CD4-positive, alpha-beta memory T cell (primary cell): ENCODE measurements around the gene CERKL. TPM values are rescaled to one million over a fixed set of nuclear protein-coding genes. Genes with fewer than 3 reads are reported as not detected.
"Not testable (repeated sequence)": the region's sequence is repeated elsewhere in the genome, so short reads cannot be mapped to it uniquely, and the experiment has no call there.

Experiments used
- CTCF ChIA-PET: fragments of 350-600 bp; sonication (Branson Sonifier 250); formaldehyde crosslinking; loops from one replicate; lab custom pipeline; 2021; ENCODE audit warnings: inconsistent platforms; ENCODE audit not compliant: partially characterized antibody; lab: Charles Lee
- POLR2A ChIA-PET: fragments of 350-600 bp; sonication (Branson Sonifier 250); formaldehyde crosslinking; loops from one replicate; lab custom pipeline; 2021; ENCODE audit not compliant: partially characterized antibody; lab: Charles Lee
- DNase-seq, 5 donors: peaks; one replicate each; pipeline versions ENCODE4 v3.0.0 to v3.0.0-alpha.2; 2020 to 2022; ENCODE audit warnings: mixed read lengths in 1 of 5
- H3K27ac ChIP-seq: one replicate; pipeline ENCODE4 v1.7.0; 2013; ENCODE audit warnings: low read depth, low read length
- H3K27me3 ChIP-seq: 2 replicates; pipeline ENCODE4 v1.7.0; 2013; ENCODE audit warnings: mild to moderate bottlenecking, low read length, moderate library complexity; ENCODE audit not compliant: insufficient read depth
- H3K36me3 ChIP-seq: 2 replicates; pipeline ENCODE4 v1.7.0; 2013; ENCODE audit warnings: mild to moderate bottlenecking, low read length, moderate library complexity; ENCODE audit not compliant: insufficient read depth
- H3K4me1 ChIP-seq: 2 replicates; pipeline ENCODE4 v1.7.0; 2013; ENCODE audit warnings: mild to moderate bottlenecking, low read length, moderate library complexity; ENCODE audit not compliant: insufficient read depth
- H3K4me3 ChIP-seq, 2 donors: one replicate each; pipeline ENCODE4 v1.7.0; 2013; ENCODE audit warnings: low read length in 2 of 2, mild to moderate bottlenecking in 1 of 2
- H3K9me3 ChIP-seq, 2 donors: one replicate each; pipeline ENCODE4 v1.7.0; 2013; ENCODE audit warnings: low read length in 2 of 2, control low read depth in 1 of 2; ENCODE audit not compliant: control insufficient read depth in 1 of 2
- H3K27ac Mint-ChIP-seq, 7 donors: one replicate each; pipeline ENCODE4 v1.8.0; 2020 to 2021; ENCODE audit warnings: mixed read lengths in 7 of 7, mild to moderate bottlenecking in 6 of 7, inconsistent platforms in 3 of 7, moderate library complexity in 3 of 7
- H3K27me3 Mint-ChIP-seq, 2 donors: one replicate each; pipeline ENCODE4 v1.8.0; 2020 to 2021; ENCODE audit warnings: mixed read lengths in 2 of 2
- H3K36me3 Mint-ChIP-seq, 2 donors: one replicate each; pipeline ENCODE4 v1.8.0; 2020 to 2021; ENCODE audit warnings: mixed read lengths in 2 of 2, inconsistent platforms in 1 of 2, mild to moderate bottlenecking in 1 of 2
- H3K4me1 Mint-ChIP-seq, 4 donors: one replicate each; pipeline ENCODE4 v1.8.0; 2020 to 2021; ENCODE audit warnings: mixed read lengths in 4 of 4, mild to moderate bottlenecking in 1 of 4
- H3K4me3 Mint-ChIP-seq, 8 donors: one replicate each; pipeline ENCODE4 v1.8.0; 2020 to 2021; ENCODE audit warnings: mixed read lengths in 8 of 8, mild to moderate bottlenecking in 7 of 8, moderate library complexity in 6 of 8, inconsistent platforms in 3 of 8
- H3K9me3 Mint-ChIP-seq, 8 donors: one replicate each; pipeline ENCODE4 v1.8.0; 2020 to 2021; ENCODE audit warnings: mixed read lengths in 8 of 8, mild to moderate bottlenecking in 5 of 8, inconsistent platforms in 3 of 8, moderate library complexity in 1 of 8
- intact Hi-C: fragments of 100-400 bp; cut with micrococcal nuclease; formaldehyde crosslinking; loops from one replicate; pipeline ENCODE4 v1.15.1; 2023
- polyA plus RNA-seq, 2 donors: library from polyadenylated mRNA; unstranded; fragments of 300-500 nt; fragmentation: Illumina TruSeq; gene quantifications; one replicate each; pipeline ENCODE4 v1.2.3, GENCODE V29; 2021
- total RNA-seq, 2 experiments: library from RNA; stranded (reverse); gene quantifications; one replicate each; pipeline ENCODE4 v1.2.3, GENCODE V29; 2021

Gene CERKL
- total RNA-seq = under 1 TPM; 0.09 to 0.11 TPM
- polyA plus RNA-seq = 10 to 100 TPM; 31.2 to 33.3 TPM

GRCh38 chr2:181656450-181657291, at the start of gene CERKL:
TSS of gene CERKL (minus strand) at chr2:181657105. CDS start at chr2:181657006, 99 bp downstream.
- H3K36me3 ChIP-seq = no peaks in the 10 kb centered on the region
- CTCF ChIA-PET = no interaction called here
- intact Hi-C loops = no loop called here
- peaks cover 9% of the 10 kb centered on the region for H3K27me3 ChIP-seq
- peaks cover 3% of the 10 kb centered on the region for H3K4me1 ChIP-seq
- Mint-ChIP-seq H3K9me3 (no peaks in the 10 kb centered on the region), H3K36me3 (no peaks in the 10 kb centered on the region), H3K27ac (no peak within 1 kb of the TSS), H3K27me3 (peaks cover 36 to 41% of the 10 kb centered on the region in 2 donors), H3K4me3 (peak within 1 kb of the TSS; percentile 52 to 83 (median 76)), H3K4me1 (peaks cover 5 to 12% (median 8%) of the 10 kb centered on the region in 4 donors)
- POLR2A ChIA-PET = no interaction called here
- no peak within 1 kb of the TSS for H3K27ac ChIP-seq
- no peak for DNase-seq
- H3K4me3 ChIP-seq = peak within 1 kb of the TSS in 1 of 2 donors; percentile 14
- no peaks in the 10 kb centered on the region for H3K9me3 ChIP-seq

- H3K27me3 ChIP-seq, H3K4me3 ChIP-seq, H3K4me1 Mint-ChIP-seq, H3K36me3 Mint-ChIP-seq, H3K4me3 Mint-ChIP-seq, H3K36me3 ChIP-seq, H3K4me1 ChIP-seq, H3K9me3 ChIP-seq, H3K27ac ChIP-seq, DNase-seq, H3K27me3 Mint-ChIP-seq, POLR2A ChIA-PET, intact Hi-C loops, CTCF ChIA-PET: not testable (repeated sequence)
- H3K27ac Mint-ChIP-seq = peak overlapping the region in 1 of 7 donors; percentile 17
- H3K9me3 Mint-ChIP-seq = peaks cover 0 to 13% (median 7%) of the 10 kb centered on the region in 8 donors
Measured at GRCh38 chr2:181702519-181702918, 45.6 kb upstream of the CERKL start.

- no peak for DNase-seq
- H3K27ac Mint-ChIP-seq = peak overlapping the region in 1 of 7 donors; percentile 3
- peaks cover 0 to 9% (median 5%) of the 10 kb centered on the region in 8 donors for H3K9me3 Mint-ChIP-seq
- Histone ChIP-seq H3K36me3 (no peaks in the 10 kb centered on the region), H3K4me1 (no peaks in the 10 kb centered on the region), H3K27ac (no peak overlapping the region), H3K9me3 (no peaks in the 10 kb centered on the region), H3K4me3 (no peak overlapping the region), H3K27me3 (peaks cover 4% of the 10 kb centered on the region)
- peaks cover 13 to 17% of the 10 kb centered on the region in 2 donors for H3K27me3 Mint-ChIP-seq
- no peak overlapping the region for H3K4me3 Mint-ChIP-seq
- H3K4me1 Mint-ChIP-seq = no peaks in the 10 kb centered on the region
- CTCF ChIA-PET = interaction anchor here (1.2 kb wide), 2 partner anchors 9 to 17 kb away, joined by 3 to 4 read pairs; no protein-coding TSS in a partner anchor
- H3K36me3 Mint-ChIP-seq = peaks cover 0 to 9% of the 10 kb centered on the region in 2 donors
- intact Hi-C loops = no loop called here
- POLR2A ChIA-PET = no interaction called here
Measured at GRCh38 chr2:181698223-181698622, 41.3 kb upstream of the CERKL start.

- CTCF ChIA-PET = interaction anchor here (1.2 kb wide), 3 partner anchors 9 to 616 kb away, joined by 3 to 4 read pairs (median 3); no protein-coding TSS in a partner anchor
- intact Hi-C loops = no loop called here
- Mint-ChIP-seq H3K27me3 (peaks cover 13 to 17% of the 10 kb centered on the region in 2 donors), H3K4me1 (no peaks in the 10 kb centered on the region), H3K4me3 (no peak overlapping the region), H3K9me3 (peaks cover 0 to 4% (median 2%) of the 10 kb centered on the region in 8 donors), H3K36me3 (peaks cover 0 to 4% of the 10 kb centered on the region in 2 donors), H3K27ac (no peak overlapping the region)
- H3K36me3 ChIP-seq = no peaks in the 10 kb centered on the region
- no peak overlapping the region for H3K4me3 ChIP-seq
- H3K27ac ChIP-seq = no peak overlapping the region
- no peaks in the 10 kb centered on the region for H3K9me3 ChIP-seq
- peaks cover 4% of the 10 kb centered on the region for H3K27me3 ChIP-seq
- H3K4me1 ChIP-seq = no peaks in the 10 kb centered on the region
- POLR2A ChIA-PET = no interaction called here
- no peak for DNase-seq
Measured at GRCh38 chr2:181697571-181697970, 40.7 kb upstream of the CERKL start.

GRCh38 chr2:181697126-181697525, 40.2 kb upstream of the CERKL start:
- Mint-ChIP-seq H3K36me3 (no peaks in the 10 kb centered on the region), H3K4me3 (no peak overlapping the region), H3K4me1 (no peaks in the 10 kb centered on the region), H3K27ac (no peak overlapping the region), H3K27me3 (peaks cover 13 to 17% of the 10 kb centered on the region in 2 donors), H3K9me3 (peaks cover 0 to 3% (median 0%) of the 10 kb centered on the region in 8 donors)
- DNase-seq = no peak
- Histone ChIP-seq H3K9me3 (no peaks in the 10 kb centered on the region), H3K4me1 (no peaks in the 10 kb centered on the region), H3K27me3 (peaks cover 4% of the 10 kb centered on the region), H3K4me3 (no peak overlapping the region), H3K27ac (no peak overlapping the region), H3K36me3 (no peaks in the 10 kb centered on the region)
- intact Hi-C loops = no loop called here
- POLR2A ChIA-PET = no interaction called here
- CTCF ChIA-PET = interaction anchor here (0.6 to 1.2 kb wide), 3 partner anchors 18 to 1380 kb away, joined by 3 to 4 read pairs (median 3); no protein-coding TSS in a partner anchor

- CTCF ChIA-PET = interaction anchor here (1.3 kb wide), 1 partner anchor 21 kb away, joined by 3 read pairs; no protein-coding TSS in a partner anchor
Measured at GRCh38 chr2:181694271-181694670, 37.4 kb upstream of the CERKL start.

GRCh38 chr2:181690860-181691259, 34.0 kb upstream of the CERKL start:
- DNase-seq = no peak
- Histone ChIP-seq H3K36me3 (no peaks in the 10 kb centered on the region), H3K27ac (no peak overlapping the region), H3K27me3 (peaks cover 8% of the 10 kb centered on the region), H3K4me1 (no peaks in the 10 kb centered on the region), H3K4me3 (no peak overlapping the region), H3K9me3 (no peaks in the 10 kb centered on the region)
- peaks cover 21 to 22% of the 10 kb centered on the region in 2 donors for H3K27me3 Mint-ChIP-seq
- no peak overlapping the region for H3K27ac Mint-ChIP-seq
- ChIA-PET POLR2A (no interaction called here), CTCF (interaction anchor here (1.5 kb wide), 1 partner anchor 24 kb away, joined by 4 read pairs; no protein-coding TSS in a partner anchor)
- intact Hi-C loops = no loop called here
- H3K4me3 Mint-ChIP-seq = no peak overlapping the region
- H3K4me1 Mint-ChIP-seq = no peaks in the 10 kb centered on the region
- no peaks in the 10 kb centered on the region for H3K36me3 Mint-ChIP-seq
- peaks cover 0 to 4% (median 0%) of the 10 kb centered on the region in 8 donors for H3K9me3 Mint-ChIP-seq

More at GRCh38 chr2:181694271-181694670, 37.4 kb upstream of the CERKL start:
- H3K9me3 ChIP-seq = no peaks in the 10 kb centered on the region
- no peak overlapping the region for H3K27ac Mint-ChIP-seq
- H3K4me3 ChIP-seq = no peak overlapping the region
- peaks cover 4% of the 10 kb centered on the region for H3K27me3 ChIP-seq
- no peaks in the 10 kb centered on the region for H3K4me1 ChIP-seq
- H3K27me3 Mint-ChIP-seq = peaks cover 20 to 22% of the 10 kb centered on the region in 2 donors
- peaks cover 0 to 4% (median 0%) of the 10 kb centered on the region in 8 donors for H3K9me3 Mint-ChIP-seq
- DNase-seq = no peak
- no peak overlapping the region for H3K4me3 Mint-ChIP-seq
- H3K27ac ChIP-seq = no peak overlapping the region
- H3K4me1 Mint-ChIP-seq = no peaks in the 10 kb centered on the region
- H3K36me3 Mint-ChIP-seq = no peaks in the 10 kb centered on the region
- H3K36me3 ChIP-seq = no peaks in the 10 kb centered on the region
- POLR2A ChIA-PET = no interaction called here
- intact Hi-C loops = no loop called here
